Right lobe of liver (tissue), 4 donors: Measurements from ENCODE around the gene PRR7.

ENCODE experiments used
- CTCF ChIP-seq, 4 donors: fragments of 200-600 bp in 3 of 4; fragments of 450-650 bp in 1 of 4; IDR thresholded peaks; one replicate each; pipeline versions ENCODE4 v1.5.1 to v1.8.0; 2016 to 2022; ENCODE audit warnings: antibody characterized with exemption in 4 of 4, mild to moderate bottlenecking in 2 of 4
- POLR2A ChIP-seq: fragments of 450-650 bp; IDR thresholded peaks from one replicate; pipeline ENCODE4 v1.6.1; 2017; ENCODE audit warnings: antibody characterized with exemption, mild to moderate bottlenecking
- donor health status: DM: no; HTN: no; CAD: no.
- donor health status: DM: no; HTN: no; CAD: no.
- donor health status: DM: no; HTN: yes; CAD: no.

- TF ChIP-seq POLR2A (no peak), CTCF (IDR thresholded peaks at IDR 0.05) (no peak)
Observed at GRCh38 chr5:177405312-177405711, 41.3 kb upstream of the PRR7 start.
